ENCODE measurements around the gene FOXD4L1.
"Not testable (repeated sequence)": the region's sequence is repeated elsewhere in the genome, so short reads cannot be mapped to it uniquely, and the experiment has no call there.

FOXD4L1 gene

GRCh38 chr2:113498365-113498764, at the start of gene FOXD4L1:
TSS of gene FOXD4L1 (plus strand) at chr2:113498665. CDS start at chr2:113499257, 592 bp downstream.
- DNase-seq = not testable (repeated sequence)

DNA sequence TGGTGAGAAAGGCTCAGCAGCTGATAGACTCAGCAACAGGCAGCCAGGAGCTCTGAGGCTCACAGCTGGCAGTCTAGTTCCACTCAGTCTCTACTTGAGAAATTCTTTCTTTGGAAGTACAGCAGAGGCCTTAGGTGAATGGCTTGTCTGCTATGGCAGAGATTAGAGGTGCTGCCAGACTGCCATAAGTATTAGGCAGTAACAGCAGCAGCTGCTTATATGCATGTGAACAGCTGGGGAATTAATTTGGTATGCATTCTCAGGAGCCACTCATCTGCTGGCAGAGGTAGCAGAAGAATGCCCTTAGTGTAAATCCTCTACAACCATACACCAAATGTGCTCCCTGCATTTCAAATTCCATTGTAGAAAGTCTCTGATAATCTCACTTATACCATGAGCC, 32.7 kb upstream of the FOXD4L1 start:
- not testable (repeated sequence) for DNase-seq

DNA sequence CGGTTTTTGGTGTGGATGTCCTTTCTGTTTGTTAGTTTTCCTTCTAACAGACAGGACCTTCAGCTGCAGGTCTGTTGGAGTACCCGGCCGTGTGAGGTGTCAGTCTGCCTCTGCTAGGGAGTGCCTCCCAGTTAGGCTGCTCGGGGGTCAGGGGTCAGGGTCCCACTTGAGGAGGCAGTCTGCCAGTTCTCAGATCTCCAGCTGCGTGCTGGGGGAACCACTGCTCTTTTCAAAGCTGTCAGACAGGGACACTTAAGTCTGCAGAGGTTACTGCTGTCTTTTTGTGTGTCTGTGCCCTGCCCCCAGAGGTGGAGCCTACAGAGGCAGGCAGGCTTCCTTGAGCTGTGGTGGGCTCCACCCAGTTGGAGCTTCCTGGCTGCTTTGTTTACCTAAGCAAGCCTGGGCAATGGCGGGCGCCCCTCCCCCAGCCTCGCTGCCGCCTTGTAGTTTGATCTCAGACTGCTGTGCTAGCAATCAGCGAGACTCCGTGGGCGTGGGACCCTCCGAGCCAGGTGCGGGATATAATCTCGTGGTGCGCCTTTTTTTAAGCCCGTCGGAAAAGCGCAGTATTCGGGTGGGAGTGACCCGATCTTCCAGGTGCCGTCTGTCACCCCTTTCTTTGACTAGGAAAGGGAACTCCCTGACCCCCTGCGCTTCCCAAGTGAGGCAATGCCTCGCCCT, 21.6 kb upstream of the FOXD4L1 start:
- not testable (repeated sequence) for DNase-seq

DNA sequence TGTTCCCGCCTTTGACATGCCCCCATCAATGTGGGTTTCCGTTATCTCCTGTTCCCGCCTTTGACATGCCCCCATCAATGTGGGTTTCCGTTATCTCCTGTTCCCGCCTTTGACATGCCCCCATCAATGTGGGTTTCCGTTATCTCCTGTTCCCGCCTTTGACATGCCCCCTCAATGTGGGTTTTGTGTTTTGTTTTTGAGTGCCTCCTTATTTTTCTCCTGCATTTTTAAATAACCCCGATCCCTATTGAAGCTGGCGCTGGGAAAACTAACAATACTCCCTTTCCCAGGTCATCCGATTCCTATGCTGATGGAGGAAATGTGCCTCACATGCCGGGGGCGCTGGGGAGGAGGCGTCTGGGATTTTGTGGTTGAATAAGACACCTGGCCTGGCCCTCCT, 1.9 kb upstream of the FOXD4L1 start:
- not testable (repeated sequence) for DNase-seq

DNA sequence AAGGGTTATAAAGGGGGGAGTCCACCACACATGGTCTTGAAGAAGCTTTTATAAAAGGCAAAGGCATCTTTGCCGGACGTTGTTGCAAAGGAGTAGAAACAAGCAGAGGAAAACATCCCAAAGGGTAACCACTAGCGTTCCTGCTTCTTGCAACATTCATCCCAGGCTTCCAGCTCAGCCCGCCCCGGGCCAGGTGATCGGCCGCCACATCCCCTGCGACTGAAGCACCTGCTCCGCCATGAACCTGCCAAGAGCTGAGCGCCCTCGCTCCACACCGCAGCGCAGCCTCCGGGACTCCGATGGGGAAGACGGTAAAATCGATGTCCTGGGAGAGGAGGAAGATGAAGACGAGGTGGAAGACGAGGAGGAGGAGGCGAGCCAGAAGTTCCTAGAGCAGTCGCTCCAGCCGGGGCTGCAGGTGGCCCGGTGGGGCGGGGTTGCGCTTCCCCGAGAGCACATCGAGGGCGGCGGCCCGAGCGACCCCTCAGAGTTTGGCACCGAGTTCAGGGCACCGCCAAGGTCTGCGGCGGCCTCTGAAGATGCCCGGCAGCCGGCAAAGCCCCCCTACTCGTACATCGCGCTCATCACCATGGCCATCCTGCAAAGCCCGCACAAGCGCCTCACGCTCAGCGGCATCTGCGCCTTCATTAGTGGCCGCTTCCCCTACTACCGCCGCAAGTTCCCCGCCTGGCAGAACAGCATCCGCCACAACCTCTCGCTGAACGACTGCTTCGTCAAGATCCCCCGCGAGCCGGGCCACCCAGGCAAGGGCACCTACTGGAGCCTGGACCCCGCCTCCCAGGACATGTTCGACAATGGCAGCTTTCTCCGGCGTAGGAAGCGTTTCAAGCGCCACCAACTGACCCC, 787 bp downstream of the FOXD4L1 start:
- not testable (repeated sequence) for DNase-seq

DNA sequence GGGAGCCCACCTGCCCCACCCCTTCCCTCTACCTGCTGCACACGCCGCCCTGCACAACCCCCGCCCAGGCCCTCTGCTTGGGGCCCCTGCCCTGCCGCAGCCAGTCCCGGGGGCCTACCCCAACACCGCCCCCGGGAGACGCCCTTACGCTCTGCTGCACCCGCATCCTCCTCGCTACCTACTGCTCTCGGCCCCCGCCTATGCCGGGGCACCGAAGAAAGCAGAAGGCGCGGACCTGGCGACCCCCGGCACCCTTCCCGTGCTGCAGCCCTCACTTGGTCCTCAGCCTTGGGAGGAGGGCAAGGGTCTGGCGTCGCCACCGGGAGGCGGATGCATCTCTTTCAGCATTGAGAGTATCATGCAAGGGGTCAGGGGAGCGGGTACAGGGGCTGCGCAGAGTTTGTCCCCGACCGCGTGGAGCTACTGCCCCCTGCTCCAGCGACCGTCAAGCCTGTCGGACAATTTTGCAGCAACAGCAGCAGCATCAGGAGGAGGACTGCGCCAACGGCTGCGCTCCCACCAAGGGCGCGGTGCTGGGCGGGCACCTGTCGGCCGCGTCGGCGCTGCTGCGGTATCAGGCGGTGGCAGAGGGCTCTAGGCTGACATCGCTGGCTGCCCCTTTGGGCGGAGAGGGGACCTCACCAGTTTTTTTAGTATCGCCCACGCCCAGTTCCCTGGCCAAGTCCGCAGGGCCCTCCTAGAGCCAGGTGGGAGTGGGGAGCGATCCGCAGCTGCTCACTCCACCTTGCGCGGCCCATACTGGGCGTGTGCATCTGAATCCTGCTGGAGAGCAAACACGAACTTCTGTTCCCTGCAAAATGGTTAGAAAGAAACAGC, 1.6 kb downstream of the FOXD4L1 start:
- not testable (repeated sequence) for DNase-seq

- not testable (repeated sequence) for DNase-seq
Measured at GRCh38 chr2:113500723-113501038, 2.2 kb downstream of the FOXD4L1 start.

DNA sequence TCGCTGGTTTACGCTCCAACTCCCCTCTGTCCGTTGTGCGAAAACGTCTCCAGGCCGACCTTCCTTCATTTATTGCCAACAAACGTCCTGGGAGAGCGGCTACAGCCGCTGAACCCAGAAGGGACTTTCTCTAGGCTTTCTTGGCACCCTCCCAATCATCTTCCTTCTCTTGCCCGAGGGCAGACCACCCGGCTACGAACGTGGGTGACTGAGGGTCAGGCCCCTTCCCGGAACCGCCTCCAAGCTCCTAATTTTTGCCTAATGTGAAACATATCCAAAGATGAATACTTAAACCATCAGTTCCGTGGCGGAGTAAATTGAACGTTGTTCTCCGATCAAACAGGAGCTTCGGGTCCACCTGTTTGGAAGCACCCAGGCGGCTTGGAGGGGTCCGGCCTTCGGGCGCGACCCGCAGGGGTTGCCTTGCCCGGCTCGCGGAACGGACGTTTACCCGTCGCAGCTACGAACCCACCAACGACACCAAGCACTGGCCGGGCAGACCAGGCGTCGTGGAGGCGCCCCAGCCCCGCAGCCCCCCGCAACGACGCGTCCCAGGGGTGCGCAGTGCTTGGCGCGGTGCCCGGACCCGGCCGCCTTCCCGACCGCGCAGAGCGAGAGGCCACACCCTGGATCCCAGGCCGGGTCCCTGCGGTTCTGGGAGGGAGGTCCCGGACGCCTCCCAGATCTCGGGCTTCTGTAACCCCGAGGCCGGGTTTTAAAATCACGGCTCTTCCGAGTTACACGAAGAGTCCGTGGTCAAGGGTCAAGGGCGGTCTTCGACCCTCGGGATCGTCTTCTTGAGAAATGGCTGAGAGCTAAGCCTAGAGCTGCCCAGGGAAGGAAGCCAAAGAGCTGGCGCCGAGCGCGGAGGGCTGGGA, 4.0 kb downstream of the FOXD4L1 start:
- DNase-seq = not testable (repeated sequence)

DNA sequence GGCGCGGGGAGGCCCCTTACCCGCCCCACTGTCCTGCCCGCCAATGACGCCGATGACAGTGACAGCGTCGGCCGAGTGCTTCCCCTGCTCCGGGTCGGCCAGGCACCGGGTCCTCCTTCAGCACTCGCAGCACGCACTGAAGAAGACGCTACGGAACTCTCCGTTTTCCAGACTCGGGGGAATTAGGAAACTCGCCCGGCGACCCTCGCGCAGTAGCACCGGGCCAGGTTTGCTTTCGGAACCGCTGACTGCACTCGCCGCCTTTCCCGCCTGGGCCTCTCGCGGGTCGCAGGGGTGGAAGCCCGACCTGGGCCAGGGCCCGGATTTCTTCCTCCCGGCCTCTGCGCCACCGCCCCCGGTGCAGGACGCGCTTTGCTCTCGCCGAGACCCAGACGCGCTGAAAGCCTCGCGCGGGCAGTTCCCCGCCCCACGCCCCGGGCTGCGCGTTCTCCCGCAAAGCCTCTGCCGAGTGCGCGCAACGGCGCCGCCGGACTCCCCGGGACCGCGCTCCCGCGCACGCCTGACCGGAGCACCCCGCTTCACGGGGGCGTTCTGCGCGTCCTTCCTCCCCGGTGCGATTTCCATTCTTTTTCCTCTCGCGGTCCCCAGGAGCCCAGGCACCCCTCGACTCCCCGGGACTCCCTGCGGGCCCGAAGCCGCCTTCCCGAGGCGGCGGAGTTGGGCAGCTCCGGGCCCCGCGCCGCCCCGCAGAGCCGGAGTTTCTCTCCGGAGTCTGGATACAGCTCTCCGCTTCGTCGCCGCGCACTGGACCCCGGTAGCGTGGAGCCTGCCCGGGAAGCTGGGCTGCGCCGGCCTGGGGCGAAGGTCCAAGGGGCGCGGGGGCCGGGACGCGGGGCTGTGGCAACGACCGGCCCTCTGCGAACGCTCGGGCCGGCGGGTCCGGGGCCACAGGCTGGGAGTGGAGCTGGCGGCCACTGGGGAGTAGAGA, 4.9 kb downstream of the FOXD4L1 start:
- DNase-seq = peak; percentile 35

- not testable (repeated sequence) for DNase-seq
Measured at GRCh38 chr2:113504081-113504480, 5.6 kb downstream of the FOXD4L1 start.

DNA sequence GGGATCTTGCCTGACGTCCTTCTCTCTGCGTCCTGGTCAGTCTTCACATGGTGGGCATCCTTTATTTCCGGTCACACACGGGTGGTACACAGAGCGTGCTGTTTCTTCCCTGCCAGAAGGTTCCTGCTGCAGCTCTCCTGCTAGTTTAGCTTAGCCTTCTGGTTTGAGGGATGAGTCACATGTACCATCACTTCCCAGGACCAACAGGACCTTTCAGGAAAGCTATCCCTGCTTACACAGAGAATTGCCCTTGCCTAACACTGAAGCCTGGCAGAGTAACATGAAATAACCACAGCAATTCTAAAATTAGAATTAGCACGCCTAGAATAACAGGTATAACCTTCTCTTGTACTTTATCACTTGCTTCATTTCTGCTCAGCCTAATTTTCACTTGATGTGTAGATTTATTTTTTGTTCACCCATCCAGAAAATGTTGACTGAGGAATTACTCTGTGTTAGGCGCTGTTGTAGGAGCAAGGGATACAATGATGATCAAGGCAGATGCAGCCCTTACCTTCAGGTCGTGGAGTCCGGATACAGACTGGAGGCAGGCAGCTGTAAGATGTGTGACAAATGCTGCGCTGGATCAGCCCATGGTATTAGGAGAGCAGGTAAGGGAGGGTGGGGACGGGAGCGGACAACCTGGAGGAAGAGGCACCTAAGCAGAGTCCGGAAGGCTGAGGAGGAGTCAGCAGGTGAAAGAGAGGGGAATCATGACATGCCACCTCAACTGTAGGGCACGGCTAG, 9.1 kb downstream of the FOXD4L1 start:
- DNase-seq = not testable (repeated sequence)

GRCh38 chr2:113508187-113508586, 9.7 kb downstream of the FOXD4L1 start:
- not testable (repeated sequence) for DNase-seq

- DNase-seq = not testable (repeated sequence)
Measured at GRCh38 chr2:113510913-113511312, 12.4 kb downstream of the FOXD4L1 start.

DNA sequence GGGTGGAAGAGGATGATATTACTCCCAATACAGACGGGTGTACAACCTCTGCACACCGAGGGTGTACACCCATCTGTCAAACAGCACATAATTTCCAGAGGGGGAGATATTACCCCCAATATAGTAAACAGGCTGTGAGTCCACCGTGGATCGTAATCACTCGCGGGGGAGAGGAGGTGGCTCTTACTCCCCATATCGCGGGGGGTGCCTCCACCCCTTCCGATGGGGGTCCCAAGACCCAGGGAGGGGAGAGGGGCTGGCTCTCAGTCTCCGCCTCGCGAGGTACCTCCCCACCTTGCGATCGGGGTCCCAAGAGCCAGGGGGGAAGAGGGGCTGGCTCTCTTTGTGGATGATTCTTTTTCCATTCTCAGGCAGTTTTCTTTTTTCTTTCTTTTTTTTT, 13.4 kb downstream of the FOXD4L1 start:
- DNase-seq = not testable (repeated sequence)

- DNase-seq = not testable (repeated sequence)
Measured at GRCh38 chr2:113515457-113515856, 17.0 kb downstream of the FOXD4L1 start.

DNA sequence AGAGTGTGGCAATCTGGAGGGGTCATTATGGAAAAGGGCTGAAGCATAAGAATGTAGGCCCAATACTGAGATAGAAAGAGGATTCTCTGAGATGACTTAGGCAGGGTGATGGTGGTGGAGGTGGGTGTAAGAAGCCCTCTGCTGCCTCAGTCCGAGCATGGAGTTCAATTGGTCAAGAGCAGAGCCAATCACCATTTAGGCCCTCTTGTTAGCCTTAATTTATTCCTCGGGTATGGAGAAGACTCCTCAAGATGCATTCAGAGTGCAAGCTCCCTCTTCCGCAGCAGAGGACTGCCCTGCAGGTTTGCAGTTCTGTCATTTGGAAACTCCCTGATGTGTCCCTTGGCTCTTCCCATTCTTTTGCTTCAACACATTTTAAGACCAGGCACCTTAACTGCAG, 17.5 kb downstream of the FOXD4L1 start:
- DNase-seq = not testable (repeated sequence)

GRCh38 chr2:113517025-113517424, 18.6 kb downstream of the FOXD4L1 start:
- DNase-seq = not testable (repeated sequence)

DNA sequence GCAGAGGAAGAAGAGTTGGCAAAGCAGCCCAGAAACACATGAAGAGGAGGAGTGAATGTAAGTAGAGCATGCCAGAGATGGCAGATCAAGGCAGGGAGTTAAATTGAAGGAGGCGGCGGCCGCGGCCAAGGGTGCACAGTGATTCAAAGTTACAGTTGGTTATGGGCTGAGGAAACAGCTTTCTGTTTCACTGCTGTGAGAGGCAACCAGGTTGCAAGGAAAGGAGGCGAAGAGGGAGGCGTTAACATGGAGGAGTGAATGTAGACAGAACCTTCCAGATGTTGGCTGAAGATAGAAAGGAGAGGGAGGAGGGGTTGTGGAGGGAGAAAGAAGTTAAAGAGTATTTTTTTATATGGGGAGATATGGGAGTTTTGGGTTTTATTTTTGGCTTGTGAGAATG, 22.4 kb downstream of the FOXD4L1 start:
- not testable (repeated sequence) for DNase-seq

GRCh38 chr2:113521492-113521891, 23.0 kb downstream of the FOXD4L1 start:
- not testable (repeated sequence) for DNase-seq

GRCh38 chr2:113524986-113525385, 26.5 kb downstream of the FOXD4L1 start:
- DNase-seq = not testable (repeated sequence)
